Lung (tissue), 12 donors: Measurements from ENCODE around the gene ARHGAP22. TPM values are rescaled to one million over a fixed set of nuclear protein-coding genes. Genes with fewer than 3 reads are reported as not detected.

Source experiments
- ATAC-seq: fragments of 200-7000 bp; cut with Tn5 transposase; one replicate; pipeline ENCODE4 v1.9.1; 2020; ENCODE audit warnings: moderate number of reproducible peaks; ENCODE audit not compliant: insufficient read depth, low FRiP score
- DNase-seq, 3 donors: peaks; one replicate each; pipeline ENCODE4 v3.0.0-alpha.2; 2013 to 2017
- H3K27ac ChIP-seq, 2 donors: one replicate each; pipeline ENCODE4 v1.5.1; 2013; ENCODE audit warnings: mild to moderate bottlenecking in 2 of 2, moderate library complexity in 2 of 2, control low read depth in 1 of 2, inconsistent platforms in 1 of 2, low read depth in 1 of 2, low read length in 1 of 2
- H3K27me3 ChIP-seq, 3 donors: one replicate each; pipeline ENCODE4 v1.5.1; 2013; ENCODE audit warnings: low read length in 2 of 3; ENCODE audit not compliant: control insufficient read depth in 3 of 3, insufficient read depth in 3 of 3
- H3K36me3 ChIP-seq, 4 donors: one replicate each; pipeline ENCODE4 v1.5.1; 2013; ENCODE audit warnings: low read length in 4 of 4, mild to moderate bottlenecking in 1 of 4, moderate library complexity in 1 of 4; ENCODE audit not compliant: control insufficient read depth in 4 of 4, insufficient read depth in 4 of 4
- H3K4me1 ChIP-seq, 5 donors: one replicate each; pipeline ENCODE4 v1.5.1; 2013; ENCODE audit warnings: low read length in 5 of 5, mild to moderate bottlenecking in 2 of 5, moderate library complexity in 1 of 5; ENCODE audit not compliant: control insufficient read depth in 5 of 5, insufficient read depth in 5 of 5
- H3K4me3 ChIP-seq: one replicate; pipeline ENCODE4 v1.5.1; 2013; ENCODE audit warnings: mild to moderate bottlenecking, control low read depth, moderate library complexity
- H3K9ac ChIP-seq, 2 donors: one replicate each; pipeline ENCODE4 v1.5.1; 2013; ENCODE audit warnings: low read length in 2 of 2, control low read depth in 1 of 2; ENCODE audit not compliant: insufficient read depth in 1 of 2
- H3K9me3 ChIP-seq, 4 donors: one replicate each; pipeline ENCODE4 v1.5.1; 2013; ENCODE audit warnings: low read length in 3 of 4, mild to moderate bottlenecking in 1 of 4, moderate library complexity in 1 of 4; ENCODE audit not compliant: control insufficient read depth in 4 of 4, insufficient read depth in 3 of 4
- WGBS, 2 donors: extraction: QIAGEN DNeasy Blood & Tissue Kit; methylation state at CpG; one replicate each; pipeline ENCODE4 v1.1.7; 2013; 5-methylcytosine and 5-hydroxymethylcytosine counted together
- polyA plus RNA-seq, 2 donors: library from polyadenylated mRNA; stranded (reverse); fragments of 200-250 nt; gene quantifications; one replicate each; pipeline ENCODE4 v1.2.1, GENCODE V29; 2013
- total RNA-seq, 2 donors: library from RNA; depleted of rRNA in 1 of 2; stranded (reverse); fragments of >200 nt in 1 of 2; gene quantifications; one replicate each; pipeline ENCODE4 v1.2.1, GENCODE V29; 2014 to 2021
- TF ChIP-seq, protein P1 (sequence below): IDR thresholded peaks from 2 replicates; pipeline ENCODE4 v1.5.1; 2012; ENCODE audit warnings: mild to moderate bottlenecking; ENCODE audit errors: control extremely low read depth, extremely low read depth
- donor health status: control.
- donor health status: control.
- donor health status: Bipolar disorder and iron deficiency.
- donor health status: healthy.
- donor health status: DM: yes; HTN: yes; CAD: no.

The ARHGAP22 gene
- total and polyA plus RNA-seq, 4 donors, result 3.2 to 6.9 (median 4.1) TPM

- no peak overlapping the region for H3K4me3 ChIP-seq
- no peak overlapping the region for H3K27ac ChIP-seq
- H3K27me3 ChIP-seq, result peaks cover 0 to 33% (median 29%) of the 10 kb centered on the region in 3 donors
- DNase-seq (no peak), ATAC-seq (no peak)
- peaks cover 0 to 3% (median 0%) of the 10 kb centered on the region in 4 donors for H3K9me3 ChIP-seq
- WGBS, 2 donors, result 80 to 84% methylated on average over 4 of the region's 4 CpGs
- H3K4me1 ChIP-seq, result peaks cover 0 to 8% (median 0%) of the 10 kb centered on the region in 5 donors
- no peaks in the 10 kb centered on the region for H3K36me3 ChIP-seq
- TF ChIP-seq, protein P1, sequence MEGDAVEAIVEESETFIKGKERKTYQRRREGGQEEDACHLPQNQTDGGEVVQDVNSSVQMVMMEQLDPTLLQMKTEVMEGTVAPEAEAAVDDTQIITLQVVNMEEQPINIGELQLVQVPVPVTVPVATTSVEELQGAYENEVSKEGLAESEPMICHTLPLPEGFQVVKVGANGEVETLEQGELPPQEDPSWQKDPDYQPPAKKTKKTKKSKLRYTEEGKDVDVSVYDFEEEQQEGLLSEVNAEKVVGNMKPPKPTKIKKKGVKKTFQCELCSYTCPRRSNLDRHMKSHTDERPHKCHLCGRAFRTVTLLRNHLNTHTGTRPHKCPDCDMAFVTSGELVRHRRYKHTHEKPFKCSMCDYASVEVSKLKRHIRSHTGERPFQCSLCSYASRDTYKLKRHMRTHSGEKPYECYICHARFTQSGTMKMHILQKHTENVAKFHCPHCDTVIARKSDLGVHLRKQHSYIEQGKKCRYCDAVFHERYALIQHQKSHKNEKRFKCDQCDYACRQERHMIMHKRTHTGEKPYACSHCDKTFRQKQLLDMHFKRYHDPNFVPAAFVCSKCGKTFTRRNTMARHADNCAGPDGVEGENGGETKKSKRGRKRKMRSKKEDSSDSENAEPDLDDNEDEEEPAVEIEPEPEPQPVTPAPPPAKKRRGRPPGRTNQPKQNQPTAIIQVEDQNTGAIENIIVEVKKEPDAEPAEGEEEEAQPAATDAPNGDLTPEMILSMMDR, result no peak
- H3K9ac ChIP-seq, result no peak overlapping the region
These were observed 1.3 kb downstream of the ARHGAP22 start for GRCh38 chr10:48603421-48604038.

- TF ChIP-seq, protein P1, result no peak
- DNase-seq (no peak), ATAC-seq (no peak)
- Histone ChIP-seq H3K27me3 (peaks cover 0 to 33% (median 28%) of the 10 kb centered on the region in 3 donors), H3K9me3 (peaks cover 0 to 3% (median 0%) of the 10 kb centered on the region in 4 donors), H3K36me3 (no peaks in the 10 kb centered on the region), H3K4me3 (no peak overlapping the region), H3K27ac (no peak overlapping the region), H3K4me1 (peaks cover 0 to 8% (median 0%) of the 10 kb centered on the region in 5 donors), H3K9ac (no peak overlapping the region)
- 90 to 94% methylated on average over 8 of the region's 8 CpGs for WGBS, 2 donors
These were observed 2.3 kb downstream of the ARHGAP22 start for GRCh38 chr10:48602401-48603135.

- Histone ChIP-seq H3K9ac (no peak overlapping the region), H3K9me3 (peaks cover 0 to 3% (median 0%) of the 10 kb centered on the region in 4 donors), H3K4me1 (peaks cover 0 to 8% (median 0%) of the 10 kb centered on the region in 5 donors), H3K27me3 (peaks cover 0 to 33% (median 27%) of the 10 kb centered on the region in 3 donors), H3K4me3 (no peak overlapping the region), H3K27ac (no peak overlapping the region), H3K36me3 (no peaks in the 10 kb centered on the region)
- no peak for ATAC-seq
- no peak for DNase-seq
- TF ChIP-seq, protein P1, result no peak
- 96 to 97% methylated on average over 1 of the region's 1 CpG for WGBS, 2 donors
These were observed 3.1 kb downstream of the ARHGAP22 start for GRCh38 chr10:48601789-48602188.
